DOHH2 (cell line): ENCODE data around the gene STN1.

Source experiments
- EZH2phosphoT487 ChIP-seq: fragments of 200-600 bp; sonication (generic); IDR thresholded peaks from 2 replicates; pipeline ENCODE4 v1.6.1; 2017; ENCODE audit warnings: borderline replicate concordance, mild to moderate bottlenecking, antibody characterized with exemption, low read length, moderate library complexity, mixed read lengths
- TF ChIP-seq, protein P1 (sequence below): fragments of 200-600 bp; sonication (generic); IDR thresholded peaks from one replicate; pipeline ENCODE4 v1.5.1; 2014; ENCODE audit warnings: antibody characterized with exemption, mild to moderate bottlenecking, low read depth, low read length; ENCODE audit not compliant: poor library complexity, severe bottlenecking

DNA sequence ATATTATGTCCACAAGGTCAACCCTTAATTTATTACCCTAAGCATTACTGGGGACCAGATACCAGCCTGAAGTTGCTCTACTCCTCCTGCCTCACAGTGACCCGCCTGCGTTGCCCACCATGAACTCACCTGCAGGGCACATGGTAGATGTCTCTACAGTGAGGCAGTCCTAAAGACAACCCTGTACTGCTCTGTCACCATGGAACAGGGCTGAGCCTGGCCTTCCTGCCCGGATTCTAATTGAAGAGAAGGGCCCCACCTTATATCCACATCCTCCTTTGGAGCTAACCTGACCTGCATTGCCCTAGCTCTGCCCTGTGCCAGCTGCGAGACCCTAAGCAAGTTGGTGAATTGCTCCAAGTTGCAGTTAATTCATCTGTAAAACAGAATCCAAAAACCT, 66.7 kb downstream of the STN1 start:
- TF ChIP-seq, protein P1, sequence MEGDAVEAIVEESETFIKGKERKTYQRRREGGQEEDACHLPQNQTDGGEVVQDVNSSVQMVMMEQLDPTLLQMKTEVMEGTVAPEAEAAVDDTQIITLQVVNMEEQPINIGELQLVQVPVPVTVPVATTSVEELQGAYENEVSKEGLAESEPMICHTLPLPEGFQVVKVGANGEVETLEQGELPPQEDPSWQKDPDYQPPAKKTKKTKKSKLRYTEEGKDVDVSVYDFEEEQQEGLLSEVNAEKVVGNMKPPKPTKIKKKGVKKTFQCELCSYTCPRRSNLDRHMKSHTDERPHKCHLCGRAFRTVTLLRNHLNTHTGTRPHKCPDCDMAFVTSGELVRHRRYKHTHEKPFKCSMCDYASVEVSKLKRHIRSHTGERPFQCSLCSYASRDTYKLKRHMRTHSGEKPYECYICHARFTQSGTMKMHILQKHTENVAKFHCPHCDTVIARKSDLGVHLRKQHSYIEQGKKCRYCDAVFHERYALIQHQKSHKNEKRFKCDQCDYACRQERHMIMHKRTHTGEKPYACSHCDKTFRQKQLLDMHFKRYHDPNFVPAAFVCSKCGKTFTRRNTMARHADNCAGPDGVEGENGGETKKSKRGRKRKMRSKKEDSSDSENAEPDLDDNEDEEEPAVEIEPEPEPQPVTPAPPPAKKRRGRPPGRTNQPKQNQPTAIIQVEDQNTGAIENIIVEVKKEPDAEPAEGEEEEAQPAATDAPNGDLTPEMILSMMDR, result no peak
- no peak for TF ChIP-seq EZH2phosphoT487
